ENCODE measurements around the gene ABHD17A.

Gene ABHD17A

GRCh38 chr19:1885398-1886119 is at the start of gene ABHD17A:
TSS of gene ABHD17A (minus strand) at chr19:1885496. CDS start at chr19:1881566, 3,930 bp downstream.
- peak; percentile 91 for DNase-seq

GRCh38 chr19:1933942-1934341 is 48.6 kb upstream of the ABHD17A start:
- no peak for DNase-seq

- no peak for DNase-seq
Measured at GRCh38 chr19:1933244-1933643, 47.9 kb upstream of the ABHD17A start.

GRCh38 chr19:1932395-1932794 is 47.1 kb upstream of the ABHD17A start:
- DNase-seq, result no peak

- no peak for DNase-seq
Measured at GRCh38 chr19:1931445-1931844, 46.1 kb upstream of the ABHD17A start.

- DNase-seq, result peak; percentile 75
Measured at GRCh38 chr19:1929021-1929742, 43.9 kb upstream of the ABHD17A start.

- DNase-seq, result no peak
Measured at GRCh38 chr19:1925544-1925943, 40.2 kb upstream of the ABHD17A start.

GRCh38 chr19:1924320-1924961 is 39.1 kb upstream of the ABHD17A start:
- DNase-seq, result no peak

- no peak for DNase-seq
Measured at GRCh38 chr19:1923319-1923718, 38.0 kb upstream of the ABHD17A start.

GRCh38 chr19:1922803-1923202 is 37.5 kb upstream of the ABHD17A start:
- DNase-seq, result no peak

- no peak for DNase-seq
Measured at GRCh38 chr19:1921825-1922224, 36.5 kb upstream of the ABHD17A start.

- no peak for DNase-seq
Measured at GRCh38 chr19:1921326-1921725, 36.0 kb upstream of the ABHD17A start.

GRCh38 chr19:1920644-1921043 is 35.3 kb upstream of the ABHD17A start:
- no peak for DNase-seq

- no peak for DNase-seq
Measured at GRCh38 chr19:1918975-1919374, 33.7 kb upstream of the ABHD17A start.

- no peak for DNase-seq
Measured at GRCh38 chr19:1917926-1918325, 32.6 kb upstream of the ABHD17A start.

- DNase-seq, result no peak
Measured at GRCh38 chr19:1917146-1917545, 31.9 kb upstream of the ABHD17A start.

- DNase-seq, result no peak
Measured at GRCh38 chr19:1914826-1915341, 29.6 kb upstream of the ABHD17A start.

GRCh38 chr19:1913781-1914577 is 28.7 kb upstream of the ABHD17A start:
- no peak for DNase-seq

- DNase-seq, result no peak
Measured at GRCh38 chr19:1912760-1913505, 27.6 kb upstream of the ABHD17A start.

GRCh38 chr19:1911995-1912394 is 26.7 kb upstream of the ABHD17A start:
- DNase-seq, result no peak

- DNase-seq, result no peak
Measured at GRCh38 chr19:1911098-1911497, 25.8 kb upstream of the ABHD17A start.

- no peak for DNase-seq
Measured at GRCh38 chr19:1910177-1910576, 24.9 kb upstream of the ABHD17A start.

All from EL (cell line).